Stomach (tissue), 9 donors: ENCODE data around the gene UBE2S. TPM values are rescaled to one million over a fixed set of nuclear protein-coding genes. Genes with fewer than 3 reads are reported as not detected.

Experiments used
- DNase-seq, 2 donors: peaks; one replicate each; pipeline versions ENCODE4 v3.0.0 to v3.0.0-alpha.2; 2013 to 2019
- H3K27ac ChIP-seq, 5 donors: fragments of 200-600 bp in 4 of 5; sonication (generic) in 4 of 5; one replicate each; pipeline ENCODE4 v1.5.1; 2013 to 2019; ENCODE audit warnings: mild to moderate bottlenecking in 1 of 5, moderate library complexity in 1 of 5
- H3K27me3 ChIP-seq, 3 donors: fragments of 200-600 bp; sonication (generic); one replicate each; pipeline ENCODE4 v1.5.1; 2017 to 2019; ENCODE audit warnings: mixed run types in 1 of 3
- H3K36me3 ChIP-seq, 4 donors: fragments of 200-600 bp; sonication (generic); 1 replicate in 3 of 4; 2 replicates in 1 of 4; pipeline ENCODE4 v1.5.1; 2016 to 2019
- H3K4me1 ChIP-seq, 4 donors: fragments of 200-600 bp; sonication (generic); one replicate each; pipeline ENCODE4 v1.5.1; 2016 to 2019
- H3K4me3 ChIP-seq, 4 donors: fragments of 200-600 bp; sonication (generic) in 3 of 4; one replicate each; pipeline ENCODE4 v1.5.1; 2016 to 2019; ENCODE audit warnings: mild to moderate bottlenecking in 1 of 4
- H3K9me3 ChIP-seq, 4 donors: fragments of 200-600 bp; sonication (generic); one replicate each; pipeline ENCODE4 v1.5.1; 2016 to 2019
- EP300 ChIP-seq: sonication (generic); formaldehyde crosslinking; IDR thresholded peaks from one replicate; pipeline ENCODE4 v1.6.1; 2017; ENCODE audit warnings: antibody characterized with exemption
- POLR2A ChIP-seq, 4 donors: fragments of 450-650 bp; IDR thresholded peaks; one replicate each; pipeline ENCODE4 v1.6.1; 2016; ENCODE audit warnings: antibody characterized with exemption in 4 of 4, control low read depth in 2 of 4, mild to moderate bottlenecking in 1 of 4, moderate library complexity in 1 of 4
- POLR2AphosphoS5 ChIP-seq, 3 donors: sonication (generic); formaldehyde crosslinking; IDR thresholded peaks; one replicate each; pipeline ENCODE4 v1.6.1; 2016; ENCODE audit warnings: antibody characterized with exemption in 3 of 3
- WGBS, 5 donors: extraction: QIAGEN DNeasy Blood & Tissue Kit in 3 of 5; methylation state at CpG; one replicate each; pipeline versions ENCODE4 v1.1.5 to v1.1.7; 2013 to 2018; 5-methylcytosine and 5-hydroxymethylcytosine counted together
- intact Hi-C: fragments of 100-400 bp; cut with DNase I; formaldehyde crosslinking; loops from one replicate; pipeline ENCODE4 v1.15.1; 2023; ENCODE audit warnings: low total_unique reads
- polyA plus RNA-seq, 3 donors: library from polyadenylated mRNA; stranded (reverse); fragments of 200-250 nt; gene quantifications; one replicate each; pipeline ENCODE4 v1.2.3, GENCODE V29; 2013
- total RNA-seq, 5 donors: library from RNA; depleted of rRNA; stranded (reverse); fragments of >200 nt; gene quantifications; one replicate each; pipeline versions ENCODE4 v1.1.0 to v1.2.3, GENCODE V29; 2014 to 2016
- TF ChIP-seq, protein P1 (sequence below), 7 experiments: fragments of 450-650 bp in 4 of 7; fragments of 200-600 bp in 3 of 7; sonication (generic) in 3 of 7; IDR thresholded peaks; one replicate each; pipeline ENCODE4 v1.5.1; 2016 to 2019; ENCODE audit warnings: antibody characterized with exemption in 7 of 7, control low read depth in 2 of 7, mild to moderate bottlenecking in 1 of 7
- donor health status: healthy with polysubstance abuse.
- donor health status: Bipolar disorder and iron deficiency.
- donor health status: healthy.

Gene UBE2S
- total and polyA plus RNA-seq, 8 donors, result 8.0 to 43.3 (median 13.1) TPM

DNA sequence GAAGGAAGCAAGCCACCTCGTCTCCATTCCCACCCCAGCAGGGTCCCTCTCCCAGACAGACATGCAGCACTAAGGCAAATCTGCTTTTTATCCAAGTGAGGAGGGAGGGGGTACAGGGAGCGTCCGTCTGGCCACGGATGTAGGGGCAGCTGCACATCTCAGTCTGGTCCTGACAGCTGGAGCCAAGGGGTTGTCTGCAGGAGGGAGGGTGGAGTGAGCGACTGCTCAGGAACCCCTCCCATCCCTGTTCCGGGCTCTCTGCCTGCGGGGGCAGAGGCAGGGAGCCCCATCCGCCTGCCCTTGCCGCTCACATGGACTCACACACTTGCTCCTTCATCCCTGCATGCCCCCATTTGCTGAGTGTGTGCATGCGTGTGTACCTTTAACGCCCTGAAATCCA, 28.4 kb downstream of the UBE2S start:
- H3K36me3 ChIP-seq, result no peaks in the 10 kb centered on the region
- H3K4me3 ChIP-seq, result no peak overlapping the region
- DNase-seq, result peak in 1 of 2 donors; percentile 74
- intact Hi-C loops, result no loop called here
- H3K27ac ChIP-seq, result no peak overlapping the region
- peaks cover 12 to 45% (median 23%) of the 10 kb centered on the region in 4 donors for H3K4me1 ChIP-seq
- no peak for TF ChIP-seq EP300
- TF ChIP-seq, protein P1, sequence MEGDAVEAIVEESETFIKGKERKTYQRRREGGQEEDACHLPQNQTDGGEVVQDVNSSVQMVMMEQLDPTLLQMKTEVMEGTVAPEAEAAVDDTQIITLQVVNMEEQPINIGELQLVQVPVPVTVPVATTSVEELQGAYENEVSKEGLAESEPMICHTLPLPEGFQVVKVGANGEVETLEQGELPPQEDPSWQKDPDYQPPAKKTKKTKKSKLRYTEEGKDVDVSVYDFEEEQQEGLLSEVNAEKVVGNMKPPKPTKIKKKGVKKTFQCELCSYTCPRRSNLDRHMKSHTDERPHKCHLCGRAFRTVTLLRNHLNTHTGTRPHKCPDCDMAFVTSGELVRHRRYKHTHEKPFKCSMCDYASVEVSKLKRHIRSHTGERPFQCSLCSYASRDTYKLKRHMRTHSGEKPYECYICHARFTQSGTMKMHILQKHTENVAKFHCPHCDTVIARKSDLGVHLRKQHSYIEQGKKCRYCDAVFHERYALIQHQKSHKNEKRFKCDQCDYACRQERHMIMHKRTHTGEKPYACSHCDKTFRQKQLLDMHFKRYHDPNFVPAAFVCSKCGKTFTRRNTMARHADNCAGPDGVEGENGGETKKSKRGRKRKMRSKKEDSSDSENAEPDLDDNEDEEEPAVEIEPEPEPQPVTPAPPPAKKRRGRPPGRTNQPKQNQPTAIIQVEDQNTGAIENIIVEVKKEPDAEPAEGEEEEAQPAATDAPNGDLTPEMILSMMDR (IDR thresholded peaks at IDR 0.05), result no peak
- no peak for TF ChIP-seq POLR2AphosphoS5 (IDR thresholded peaks at IDR 0.05)
- TF ChIP-seq POLR2A (IDR thresholded peaks at IDR 0.05), result no peak
- WGBS, 5 donors, result 52 to 75% (median 72%) methylated on average over 5 to 11 of the region's 11 CpGs
- no peaks in the 10 kb centered on the region for H3K9me3 ChIP-seq
- H3K27me3 ChIP-seq, result peaks cover 5 to 44% (median 35%) of the 10 kb centered on the region in 3 donors

DNA sequence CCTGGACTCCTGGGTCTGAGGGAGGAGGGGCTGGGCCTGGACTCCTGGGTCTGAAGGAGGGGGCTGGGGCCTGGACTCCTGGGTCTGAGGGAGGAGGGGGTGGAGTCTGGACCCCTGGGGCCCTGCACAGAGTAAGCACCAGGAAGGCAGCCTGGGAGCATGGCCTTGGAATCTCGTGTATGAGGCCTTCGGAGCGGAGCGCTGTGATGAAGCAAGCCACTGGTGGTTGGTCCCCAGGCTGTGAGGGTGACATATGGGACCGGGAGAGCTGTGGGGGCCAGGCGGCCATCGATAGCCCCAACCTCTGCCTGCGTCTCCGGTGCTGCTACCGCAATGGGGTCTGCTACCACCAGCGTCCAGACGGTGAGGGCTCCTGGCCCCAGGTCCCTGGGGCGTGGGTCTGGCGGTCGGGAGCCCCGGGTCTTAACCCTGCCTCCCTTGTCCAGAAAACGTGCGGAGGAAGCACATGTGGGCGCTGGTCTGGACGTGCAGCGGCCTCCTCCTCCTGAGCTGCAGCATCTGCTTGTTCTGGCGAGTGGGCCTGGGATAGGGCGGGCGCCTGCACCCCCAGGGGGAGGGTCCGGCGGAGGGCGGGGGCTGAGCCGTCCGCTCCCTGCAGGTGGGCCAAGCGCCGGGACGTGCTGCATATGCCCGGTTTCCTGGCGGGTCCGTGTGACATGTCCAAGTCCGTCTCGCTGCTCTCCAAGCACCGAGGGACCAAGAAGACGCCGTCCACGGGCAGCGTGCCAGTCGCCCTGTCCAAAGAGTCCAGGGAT, 30.0 kb downstream of the UBE2S start:
- H3K4me1 ChIP-seq, result peaks cover 6 to 40% (median 16%) of the 10 kb centered on the region in 4 donors
- 8 to 31% (median 30%) methylated on average over 18 to 43 of the region's 43 CpGs for WGBS, 5 donors

DNA sequence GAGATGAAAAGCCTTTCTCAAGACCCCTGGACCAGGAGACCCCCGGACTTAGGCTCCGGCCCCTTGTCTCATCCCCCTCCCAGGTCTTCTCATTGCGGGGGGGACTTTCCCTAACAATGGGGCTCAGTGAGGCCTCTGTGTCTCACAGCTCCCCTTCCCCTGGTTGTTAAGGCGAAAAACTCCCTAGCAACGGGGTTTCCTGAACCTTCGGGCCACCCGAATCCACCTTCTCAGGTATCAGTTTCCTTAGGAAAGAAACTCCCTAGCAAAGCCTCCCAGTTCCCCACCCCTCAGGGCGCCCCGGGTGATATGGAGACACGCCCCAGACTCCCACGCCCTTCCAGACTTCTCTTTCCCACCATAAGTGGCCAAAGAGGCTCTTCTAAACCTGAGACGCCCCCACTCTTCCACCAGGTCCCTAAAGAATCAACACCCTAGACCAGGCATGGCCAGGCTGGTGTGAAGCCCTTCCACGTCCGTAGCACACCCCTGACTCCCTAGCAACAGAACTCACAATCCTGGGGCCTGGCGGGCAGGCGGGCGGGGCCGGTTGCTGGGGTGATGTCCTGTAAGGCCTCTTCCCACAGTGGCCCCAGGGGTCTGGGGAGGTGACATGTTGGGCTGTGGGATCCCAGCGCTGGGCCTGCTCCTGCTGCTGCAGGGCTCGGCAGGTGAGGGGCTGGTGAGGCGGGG, 31.2 kb downstream of the UBE2S start, which contains the start of gene TMEM190:
Gene TMEM190, plus strand, starts transcription at position 586 of the 693 bp plus-strand sequence. Its CDS starts 28 bp downstream, at position 614.
- H3K4me3 ChIP-seq, result no peak within 1 kb of the TSS
- H3K4me1 ChIP-seq, result peaks cover 6 to 33% (median 12%) of the 10 kb centered on the region in 4 donors
- peak in 1 of 2 donors; percentile 75 for DNase-seq
- H3K9me3 ChIP-seq, result no peaks in the 10 kb centered on the region
- peaks cover 8 to 72% (median 63%) of the 10 kb centered on the region in 3 donors for H3K27me3 ChIP-seq
- intact Hi-C loops, result no loop called here
- TF ChIP-seq, protein P1 (IDR thresholded peaks at IDR 0.05), result no peak
- no peak for TF ChIP-seq EP300
- TF ChIP-seq POLR2A (IDR thresholded peaks at IDR 0.05), result no peak
- TF ChIP-seq POLR2AphosphoS5 (IDR thresholded peaks at IDR 0.05), result no peak
- H3K27ac ChIP-seq, result no peak within 1 kb of the TSS
- H3K36me3 ChIP-seq, result no peaks in the 10 kb centered on the region
- 24 to 48% (median 32%) methylated on average over 14 to 21 of the region's 21 CpGs for WGBS, 5 donors

More for the DNA sequence above, 30.0 kb downstream of the UBE2S start:
- H3K36me3 ChIP-seq, result no peaks in the 10 kb centered on the region
- no peak overlapping the region for H3K27ac ChIP-seq
- peaks cover 8 to 61% (median 52%) of the 10 kb centered on the region in 3 donors for H3K27me3 ChIP-seq
- peak in 1 of 2 donors; percentile 71 for DNase-seq
- H3K9me3 ChIP-seq, result no peaks in the 10 kb centered on the region
- intact Hi-C loops, result no loop called here
- H3K4me3 ChIP-seq, result no peak overlapping the region
- TF ChIP-seq POLR2AphosphoS5 (IDR thresholded peaks at IDR 0.05), result peak in 1 of 3 donors; percentile 6
- TF ChIP-seq, protein P1 (IDR thresholded peaks at IDR 0.05), result no peak
- TF ChIP-seq EP300, result no peak
- no peak for TF ChIP-seq POLR2A (IDR thresholded peaks at IDR 0.05)

DNA sequence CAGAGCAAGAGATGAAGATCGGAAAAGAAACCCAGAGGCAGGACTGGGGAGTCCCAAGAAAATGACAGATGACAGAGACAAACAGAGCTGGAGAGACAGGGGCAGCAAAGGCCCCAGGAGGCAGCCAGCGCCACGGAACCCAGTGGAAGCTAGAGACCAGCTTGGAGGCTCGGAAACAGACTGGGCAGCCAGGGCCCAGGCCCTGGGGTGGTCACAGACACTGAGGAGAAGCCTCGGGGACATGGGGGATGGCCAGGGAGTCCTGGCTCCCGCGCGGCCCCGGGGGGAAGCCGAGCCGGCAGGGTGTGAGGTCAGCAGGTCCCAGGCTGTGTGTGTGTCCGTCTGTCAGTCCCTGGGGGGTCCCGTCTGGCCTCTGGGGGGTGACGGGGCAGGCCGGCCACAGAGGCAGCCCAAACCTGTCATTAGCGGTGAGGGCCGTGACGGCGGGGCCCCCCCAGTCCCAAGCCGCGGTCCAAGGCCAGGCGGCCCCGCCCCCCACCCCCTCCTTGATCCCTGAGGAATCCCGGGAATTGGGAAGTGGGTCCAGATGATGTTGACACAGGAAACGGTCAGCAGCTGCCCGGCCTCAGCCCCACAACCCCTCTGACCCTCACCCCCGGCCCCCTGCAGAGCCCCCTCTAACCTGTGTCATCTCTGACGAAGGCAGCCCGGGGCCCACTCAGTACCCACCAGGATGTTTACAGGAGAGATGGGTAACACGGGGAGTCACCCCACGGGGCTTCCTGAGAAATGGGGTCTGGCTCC, 33.4 kb downstream of the UBE2S start:
- Histone ChIP-seq H3K4me3 (no peak overlapping the region), H3K27me3 (peaks cover 17 to 94% (median 85%) of the 10 kb centered on the region in 3 donors), H3K27ac (peak overlapping the region in 1 of 5 donors; percentile 26), H3K36me3 (no peaks in the 10 kb centered on the region), H3K4me1 (peaks cover 18 to 46% (median 25%) of the 10 kb centered on the region in 4 donors), H3K9me3 (no peaks in the 10 kb centered on the region)
- intact Hi-C loops, result no loop called here
- 3 to 23% (median 10%) methylated on average over 8 to 31 of the region's 31 CpGs for WGBS, 5 donors
- peak in 1 of 2 donors; percentile 54 for DNase-seq
- TF ChIP-seq, protein P1 (IDR thresholded peaks at IDR 0.05), result no peak
- TF ChIP-seq POLR2A (IDR thresholded peaks at IDR 0.05) (no peak), EP300 (no peak), POLR2AphosphoS5 (IDR thresholded peaks at IDR 0.05) (no peak)
